Cardiac muscle cell (in vitro differentiated cells and primary cell): ENCODE results near the gene MED4. TPM values are rescaled to one million over a fixed set of nuclear protein-coding genes. Genes with fewer than 3 reads are reported as not detected.

Experiments
- DNase-seq, 2 donors: peaks; one replicate each; pipeline versions ENCODE4 v3.0.0 to v3.0.0-alpha.2; 2010 to 2017; ENCODE audit warnings: low read depth in 1 of 2, low spot score in 1 of 2
- H3K27ac ChIP-seq: fragments of 200-600 bp; sonication (generic); 2 replicates; pipeline ENCODE4 v1.5.1; 2016
- H3K27me3 ChIP-seq: fragments of 200-600 bp; sonication (generic); 2 replicates; pipeline ENCODE4 v1.6.0; 2016; ENCODE audit warnings: control low read depth
- H3K36me3 ChIP-seq: fragments of 200-600 bp; sonication (generic); 2 replicates; pipeline ENCODE4 v1.5.1; 2016; ENCODE audit warnings: control low read depth
- H3K4me1 ChIP-seq: fragments of 200-600 bp; sonication (generic); 2 replicates; pipeline ENCODE4 v1.8.1; 2017; ENCODE audit warnings: low read depth, mild to moderate bottlenecking, mixed run types
- H3K4me3 ChIP-seq: fragments of 200-600 bp; sonication (generic); 2 replicates; pipeline ENCODE4 v1.5.1; 2016; ENCODE audit warnings: mild to moderate bottlenecking
- H3K9me3 ChIP-seq: fragments of 200-600 bp; sonication (generic); 2 replicates; pipeline ENCODE4 v1.5.1; 2017; ENCODE audit warnings: low read depth, mild to moderate bottlenecking, control low read depth
- polyA plus RNA-seq: library from polyadenylated mRNA; unstranded; fragments of >200 nt; fragmentation: Nextera tagmentation; extraction: Ambion mirVana; gene quantifications from 2 replicates; pipeline ENCODE4 v1.2.1, GENCODE V29; 2016
- total RNA-seq: library from RNA; depleted of rRNA; stranded (reverse); fragments of >200 nt; gene quantifications from 2 replicates; pipeline ENCODE4 v1.2.3, GENCODE V29; 2016
- TF ChIP-seq, protein P1 (sequence below): IDR thresholded peaks from 2 replicates; pipeline ENCODE4 v1.5.1; 2012; ENCODE audit warnings: low read depth, mild to moderate bottlenecking, low read length

MED4 gene
- total and polyA plus RNA-seq, 2 experiments from 2014 or later = 22.4 to 77.3 TPM

DNA sequence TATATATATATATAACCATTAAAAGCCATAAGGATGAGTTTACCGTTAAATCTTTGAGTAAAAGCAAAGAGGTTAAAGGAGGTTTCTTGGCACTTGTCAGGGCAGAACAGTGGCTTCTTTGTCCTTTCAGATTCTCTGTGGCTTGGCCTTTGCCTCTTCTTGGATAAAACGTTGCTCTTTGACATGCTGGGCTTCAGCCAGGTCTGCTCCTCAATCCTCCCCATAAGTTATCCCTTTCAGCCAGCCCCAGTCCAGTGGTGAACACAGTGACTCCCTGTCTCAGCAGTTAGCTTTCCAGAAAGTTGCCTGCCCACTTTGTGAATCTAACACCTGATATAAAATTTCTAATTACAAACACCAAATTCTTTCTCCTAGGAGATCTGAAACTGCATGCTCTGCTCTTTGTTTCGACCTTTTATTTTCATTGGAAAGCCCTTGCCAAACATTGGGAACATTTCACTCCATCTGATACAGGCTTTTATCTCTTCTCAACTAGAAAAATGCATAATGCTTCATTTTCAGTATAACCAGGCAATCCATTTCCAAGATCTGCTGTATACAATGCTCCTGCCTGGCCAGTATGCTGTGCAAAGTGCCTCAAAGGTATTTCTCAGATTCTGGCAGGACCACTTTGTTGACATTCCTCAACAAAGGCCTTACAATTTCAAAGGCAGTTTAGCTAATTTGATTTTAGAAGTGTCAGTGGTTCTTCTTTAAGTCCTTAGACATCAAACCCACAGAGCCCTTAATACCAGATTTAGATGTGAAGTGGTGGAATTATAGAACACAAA is 16.2 kb upstream of the MED4 start:
- Histone ChIP-seq H3K27me3 (no peaks in the 10 kb centered on the region), H3K9me3 (no peaks in the 10 kb centered on the region), H3K36me3 (no peaks in the 10 kb centered on the region), H3K4me3 (no peak overlapping the region), H3K27ac (no peak overlapping the region), H3K4me1 (no peaks in the 10 kb centered on the region)
- peak in 1 of 2 donors; percentile 86 for DNase-seq
- TF ChIP-seq, protein P1, sequence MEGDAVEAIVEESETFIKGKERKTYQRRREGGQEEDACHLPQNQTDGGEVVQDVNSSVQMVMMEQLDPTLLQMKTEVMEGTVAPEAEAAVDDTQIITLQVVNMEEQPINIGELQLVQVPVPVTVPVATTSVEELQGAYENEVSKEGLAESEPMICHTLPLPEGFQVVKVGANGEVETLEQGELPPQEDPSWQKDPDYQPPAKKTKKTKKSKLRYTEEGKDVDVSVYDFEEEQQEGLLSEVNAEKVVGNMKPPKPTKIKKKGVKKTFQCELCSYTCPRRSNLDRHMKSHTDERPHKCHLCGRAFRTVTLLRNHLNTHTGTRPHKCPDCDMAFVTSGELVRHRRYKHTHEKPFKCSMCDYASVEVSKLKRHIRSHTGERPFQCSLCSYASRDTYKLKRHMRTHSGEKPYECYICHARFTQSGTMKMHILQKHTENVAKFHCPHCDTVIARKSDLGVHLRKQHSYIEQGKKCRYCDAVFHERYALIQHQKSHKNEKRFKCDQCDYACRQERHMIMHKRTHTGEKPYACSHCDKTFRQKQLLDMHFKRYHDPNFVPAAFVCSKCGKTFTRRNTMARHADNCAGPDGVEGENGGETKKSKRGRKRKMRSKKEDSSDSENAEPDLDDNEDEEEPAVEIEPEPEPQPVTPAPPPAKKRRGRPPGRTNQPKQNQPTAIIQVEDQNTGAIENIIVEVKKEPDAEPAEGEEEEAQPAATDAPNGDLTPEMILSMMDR = no peak

GRCh38 chr13:48110132-48110868 is 15.4 kb upstream of the MED4 start:
- Histone ChIP-seq H3K4me3 (no peak overlapping the region), H3K27ac (no peak overlapping the region)
- TF ChIP-seq, protein P1 = no peak

GRCh38 chr13:48108106-48108505 is 13.2 kb upstream of the MED4 start:
- no peak overlapping the region for H3K27ac ChIP-seq
- TF ChIP-seq, protein P1 = no peak
- H3K36me3 ChIP-seq = no peaks in the 10 kb centered on the region
- no peaks in the 10 kb centered on the region for H3K4me1 ChIP-seq
- H3K27me3 ChIP-seq = no peaks in the 10 kb centered on the region
- no peak for DNase-seq
- H3K4me3 ChIP-seq = no peak overlapping the region
- H3K9me3 ChIP-seq = no peaks in the 10 kb centered on the region

More at GRCh38 chr13:48110132-48110868, 15.4 kb upstream of the MED4 start:
- H3K4me1 ChIP-seq = no peaks in the 10 kb centered on the region
- H3K9me3 ChIP-seq = no peaks in the 10 kb centered on the region
- DNase-seq = peak in 1 of 2 donors; percentile 52
- H3K27me3 ChIP-seq = no peaks in the 10 kb centered on the region
- H3K36me3 ChIP-seq = no peaks in the 10 kb centered on the region

DNA sequence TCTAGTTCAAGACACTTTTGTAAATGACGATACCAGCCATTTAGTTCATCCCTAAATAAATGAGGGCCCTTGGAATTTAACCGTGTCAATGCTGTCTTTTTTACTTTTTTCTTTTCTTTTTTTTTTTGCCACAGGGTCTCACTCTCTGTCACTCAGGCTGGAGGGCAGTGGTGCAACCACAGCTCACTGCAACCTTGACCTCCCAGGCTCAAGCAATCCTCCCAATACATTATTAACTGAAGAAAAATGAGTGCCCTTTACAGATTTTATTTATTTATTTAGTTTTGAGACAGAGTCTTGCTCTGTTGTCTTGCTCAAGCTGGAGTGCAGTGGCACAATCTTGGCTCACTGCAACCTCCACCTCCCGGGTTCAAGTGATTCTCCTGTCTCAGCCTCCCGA is 2.9 kb upstream of the MED4 start:
- H3K4me1 ChIP-seq = peaks cover 8% of the 10 kb centered on the region
- H3K27me3 ChIP-seq = no peaks in the 10 kb centered on the region
- TF ChIP-seq, protein P1 = no peak
- no peak overlapping the region for H3K4me3 ChIP-seq
- DNase-seq = no peak
- H3K27ac ChIP-seq = no peak overlapping the region
- H3K36me3 ChIP-seq = no peaks in the 10 kb centered on the region
- H3K9me3 ChIP-seq = no peaks in the 10 kb centered on the region

DNA sequence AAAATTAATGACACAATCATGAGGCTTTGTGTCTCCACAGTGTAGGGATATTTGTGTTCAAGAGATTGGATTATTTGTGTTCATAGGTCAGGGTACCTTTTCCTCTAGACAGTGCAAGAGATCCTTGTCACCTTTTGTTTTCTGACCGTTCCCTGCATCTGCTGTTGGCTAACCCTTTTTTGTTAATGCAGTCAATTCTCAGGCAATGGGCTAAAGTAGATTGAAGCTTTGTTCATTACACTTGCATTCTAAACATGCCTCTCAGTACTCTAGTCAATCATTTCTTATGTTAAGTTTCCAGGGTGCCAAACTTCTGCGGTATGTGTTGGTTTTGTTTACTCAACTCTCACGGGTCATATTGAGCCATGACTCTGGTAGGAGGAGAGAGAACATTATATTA is 1.8 kb upstream of the MED4 start:
- TF ChIP-seq, protein P1 = no peak
- Histone ChIP-seq H3K27me3 (no peaks in the 10 kb centered on the region), H3K36me3 (no peaks in the 10 kb centered on the region), H3K4me3 (no peak overlapping the region), H3K27ac (no peak overlapping the region), H3K9me3 (no peaks in the 10 kb centered on the region), H3K4me1 (peaks cover 8% of the 10 kb centered on the region)
- no peak for DNase-seq
